Middle frontal gyrus (tissue), 1 donor: ENCODE results near the gene PTDSS2.
"Not testable (repeated sequence)": the region's sequence is repeated elsewhere in the genome, so short reads cannot be mapped to it uniquely, and the experiment has no call there.

Experiments
- DNase-seq: peaks from one replicate; pipeline ENCODE4 v3.0.0-alpha.2; 2015; ENCODE audit warnings: low spot score; ENCODE audit errors: extremely low spot score

Gene PTDSS2

DNA sequence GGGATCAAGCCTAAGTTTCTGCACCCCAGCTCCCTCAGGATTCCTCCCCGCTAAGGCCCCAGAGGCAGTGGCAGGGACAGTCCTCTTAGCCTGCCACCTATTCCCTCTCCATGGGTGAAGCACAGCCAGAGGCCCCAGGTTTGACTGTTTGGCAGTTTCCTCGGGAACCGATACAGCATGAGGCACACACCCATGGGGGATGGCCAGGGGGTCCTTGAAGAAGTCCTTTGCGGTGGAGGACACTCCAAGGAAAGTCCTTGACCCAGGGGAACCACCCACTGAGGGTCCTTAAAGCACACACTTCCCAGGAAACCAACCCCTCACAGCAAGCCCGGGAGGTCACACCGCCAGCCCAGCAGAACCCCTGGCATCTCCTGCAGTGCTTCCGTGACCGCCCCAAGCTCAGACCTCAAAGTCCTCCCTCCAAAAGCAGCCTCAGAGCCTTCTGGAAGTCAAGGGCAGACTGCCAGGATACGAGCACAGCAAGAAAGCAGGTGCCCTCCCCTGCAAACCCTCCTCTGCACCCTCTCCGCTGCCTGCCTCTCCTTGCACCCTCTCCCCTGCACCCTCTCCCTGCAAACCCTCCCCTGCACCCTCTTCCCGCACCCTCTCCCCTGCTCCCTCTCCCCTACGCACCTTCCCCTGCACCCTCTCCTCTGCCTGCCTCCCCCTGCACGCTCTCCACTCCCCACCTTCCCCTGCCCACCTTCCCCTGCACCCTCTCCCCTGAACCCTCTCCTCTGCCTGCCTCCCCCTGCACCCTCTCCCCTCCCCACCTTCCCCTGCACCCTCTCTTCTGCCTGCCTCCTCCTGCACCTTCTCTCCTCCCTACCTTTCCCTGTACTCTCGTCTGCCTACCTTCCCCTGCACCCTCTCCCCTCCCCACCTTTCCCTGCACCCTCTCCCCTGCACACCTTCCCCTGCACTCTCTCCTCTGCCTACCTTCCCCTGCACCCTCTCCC lies 36.7 kb upstream of the PTDSS2 start:
- no peak for DNase-seq

DNA sequence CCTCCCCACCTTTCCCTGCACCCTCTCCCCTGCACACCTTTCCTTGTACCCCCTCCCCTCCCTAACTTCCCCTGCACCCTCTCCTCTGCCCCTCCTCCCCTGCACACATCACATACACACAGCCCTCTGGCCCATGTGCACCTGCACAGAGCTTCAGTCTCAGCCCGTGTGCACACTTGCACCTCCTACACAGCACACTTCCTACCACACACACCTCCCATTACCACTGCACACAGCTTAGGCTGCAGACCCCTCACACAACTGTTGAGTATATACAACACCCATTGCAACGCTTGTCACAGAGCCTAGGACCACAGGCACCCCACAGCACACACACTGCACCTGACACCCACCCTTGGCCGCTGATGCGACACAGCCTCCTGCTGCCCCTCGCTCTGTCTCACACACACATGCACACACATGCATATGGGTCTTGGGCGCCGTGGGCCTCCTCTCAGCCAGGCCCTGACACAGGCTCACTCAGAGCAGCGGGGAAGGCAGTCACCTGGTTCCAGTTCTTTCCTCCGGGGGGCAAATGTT lies 35.7 kb upstream of the PTDSS2 start:
- DNase-seq, result no peak

DNA sequence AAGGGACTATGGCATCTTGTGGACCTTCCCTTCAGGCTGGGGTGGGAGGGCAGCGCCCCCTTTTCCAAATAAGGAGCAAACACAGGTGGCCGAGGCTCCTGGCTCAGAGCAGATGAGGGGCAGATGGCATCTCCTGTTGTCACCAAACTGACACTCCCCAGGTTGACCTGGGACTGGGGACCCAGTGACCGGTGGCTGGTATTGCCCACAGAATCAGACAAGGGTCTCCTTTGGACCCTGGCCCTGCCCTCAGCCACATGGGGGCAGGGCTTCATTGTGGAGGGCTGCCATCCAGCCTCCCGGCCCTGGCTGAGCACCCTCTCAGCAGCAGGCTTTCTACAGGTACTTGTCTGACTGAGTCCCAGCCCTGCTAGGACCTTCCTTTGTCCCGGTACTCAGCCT lies 34.4 kb upstream of the PTDSS2 start:
- no peak for DNase-seq

DNA sequence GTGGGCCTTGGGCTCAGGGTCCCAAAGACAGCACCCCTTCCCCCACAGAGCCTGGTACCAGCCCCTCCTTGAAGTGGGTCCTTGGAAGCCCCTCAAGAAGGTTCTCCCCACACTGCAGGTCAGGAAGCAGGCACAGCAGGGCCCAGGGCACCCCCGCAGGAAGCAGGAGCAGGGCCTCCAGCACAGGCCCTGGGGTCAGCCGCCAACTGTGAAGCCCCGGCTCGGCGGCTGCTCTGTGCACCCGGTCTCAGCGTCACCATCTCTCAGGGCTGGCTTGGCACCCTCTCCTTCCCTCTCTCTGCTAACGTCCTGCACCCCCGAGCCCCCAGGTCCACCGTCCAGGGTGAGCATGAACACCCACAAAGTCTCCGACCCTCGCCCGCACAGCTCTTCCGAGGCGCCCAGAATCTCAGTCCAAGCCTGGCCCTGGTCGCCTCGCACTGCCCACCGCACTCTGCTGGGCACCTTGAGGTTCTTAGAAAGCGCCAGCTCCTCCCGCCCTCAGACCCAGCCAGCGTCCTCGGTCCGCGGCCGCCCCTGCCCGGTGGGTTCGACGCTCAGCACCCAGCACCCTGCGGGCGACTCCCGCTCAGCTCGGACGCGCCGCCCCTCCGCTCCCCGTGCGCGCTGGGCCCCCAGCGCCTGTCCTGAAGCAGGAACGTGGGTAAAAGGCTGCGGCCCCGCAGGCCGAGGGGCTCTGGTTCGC lies 33.9 kb upstream of the PTDSS2 start:
- DNase-seq, result no peak

DNA sequence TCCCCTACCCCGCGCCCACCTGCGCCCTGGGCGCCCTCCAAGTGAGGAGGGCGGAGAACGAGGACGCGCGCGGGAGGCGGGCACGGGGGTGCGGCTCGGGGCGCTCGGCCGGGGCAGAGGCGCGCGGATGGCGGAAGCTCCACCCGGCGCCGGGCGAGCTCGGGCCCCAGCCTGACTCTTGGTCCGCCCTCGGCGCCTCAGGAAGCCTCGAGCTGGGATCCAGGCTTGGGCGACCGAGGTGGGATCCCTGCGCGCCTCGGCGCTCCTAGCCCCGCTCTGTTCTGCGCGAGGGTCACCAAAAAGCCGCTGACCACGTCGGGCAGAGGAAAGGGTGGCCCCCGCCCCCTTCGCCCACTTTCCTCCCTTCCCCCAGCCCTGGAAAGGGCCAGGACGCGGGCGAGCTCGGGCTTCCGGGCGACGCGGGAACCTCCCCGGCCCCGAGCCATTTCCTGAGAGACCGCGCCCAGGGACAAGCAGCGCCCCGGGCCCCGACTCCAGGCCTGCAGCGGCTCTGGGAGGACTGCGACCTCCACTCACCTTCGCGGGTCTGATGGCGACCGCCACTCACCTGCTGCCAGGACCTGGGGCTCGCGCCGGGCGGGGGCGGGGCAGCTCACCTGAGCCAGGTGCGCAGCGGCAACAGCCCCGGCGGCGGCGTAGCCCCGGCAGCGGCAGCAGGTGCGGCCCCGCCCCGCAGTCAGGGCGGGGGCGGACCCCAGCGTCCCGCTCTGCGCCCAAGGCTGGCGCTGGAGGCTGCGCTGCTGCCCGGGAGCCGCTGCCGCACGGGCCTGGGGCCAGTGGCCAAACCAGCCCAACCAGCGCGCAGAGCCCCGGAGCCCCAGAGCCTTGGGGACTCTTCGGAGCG lies 33.1 kb upstream of the PTDSS2 start:
- DNase-seq, result no peak

DNA sequence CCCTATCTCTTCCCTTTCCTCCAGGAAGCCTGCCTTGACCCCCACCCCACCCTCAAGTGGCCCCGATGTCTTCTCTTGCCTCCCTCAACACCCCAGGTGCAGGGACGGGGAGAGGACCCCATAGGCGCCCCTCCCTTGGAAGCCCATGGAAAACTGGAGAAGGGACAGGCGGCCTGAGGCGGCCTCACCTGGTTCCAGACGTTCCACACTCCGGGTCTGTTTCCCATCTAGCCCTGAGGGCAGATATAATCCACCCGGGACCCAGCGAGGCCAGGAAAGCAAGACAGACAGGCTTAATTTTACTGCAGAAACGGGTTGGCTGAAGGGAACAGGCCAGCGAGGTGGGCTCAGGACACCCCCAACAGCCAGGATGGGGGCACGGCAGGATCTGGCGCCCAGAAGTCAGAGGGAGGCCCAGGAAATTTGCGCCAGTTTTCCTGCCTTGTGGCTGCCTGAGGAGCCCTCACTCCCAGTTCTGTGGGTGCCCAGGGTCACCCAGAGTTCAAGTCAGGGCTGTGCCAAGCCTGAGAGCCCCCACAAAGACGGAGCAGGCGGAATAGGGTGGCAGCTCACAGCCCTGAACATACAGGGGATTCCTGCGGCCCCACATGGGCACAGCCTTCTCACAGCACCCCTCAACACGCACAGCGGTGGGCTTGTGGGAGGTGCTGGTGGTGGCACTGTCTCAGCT lies 32.3 kb upstream of the PTDSS2 start:
- no peak for DNase-seq

DNA sequence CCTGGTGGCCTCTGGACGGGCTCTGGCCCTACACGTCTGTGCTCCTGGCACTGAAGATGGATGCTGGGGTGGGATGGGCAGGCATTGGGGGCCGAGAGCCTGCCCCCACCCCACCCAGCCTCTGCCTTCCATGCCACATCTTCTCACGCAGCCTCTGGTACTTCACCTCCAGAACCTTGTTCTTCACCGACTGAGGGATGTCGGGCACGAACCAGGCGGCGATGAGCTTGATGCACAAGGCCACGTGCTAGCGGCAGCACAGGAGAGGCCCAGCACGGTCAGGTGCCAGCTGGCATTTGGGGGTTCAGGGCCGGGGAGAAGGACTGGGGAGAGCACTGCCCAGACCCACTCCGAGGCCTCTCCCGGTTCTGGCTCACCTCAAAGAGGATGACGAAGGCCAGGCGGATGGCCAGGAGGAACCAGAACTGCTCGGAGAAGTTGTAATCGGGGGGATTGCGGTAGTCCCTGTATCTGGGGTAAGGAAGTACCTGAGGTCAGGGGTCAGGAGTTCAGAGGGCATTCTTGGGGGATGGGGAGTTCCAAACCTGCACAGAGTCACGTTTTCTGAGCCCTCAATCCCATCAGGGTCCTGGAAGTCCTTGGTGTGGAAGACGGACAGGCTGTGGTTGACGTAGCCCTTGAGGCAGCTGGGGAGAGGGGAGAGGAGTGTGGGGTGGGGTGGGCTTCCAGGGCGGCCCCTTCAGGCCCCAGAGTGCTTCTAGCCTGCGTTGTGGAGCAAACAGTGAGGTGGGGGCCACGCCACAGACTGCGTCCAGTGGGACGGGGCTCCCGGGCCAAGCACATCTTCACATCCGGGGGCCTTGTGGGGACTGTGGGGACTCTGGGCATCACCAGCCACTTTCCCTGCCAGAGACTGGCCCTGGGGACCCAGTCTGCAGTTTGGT lies 31.5 kb upstream of the PTDSS2 start:
- DNase-seq, result no peak

DNA sequence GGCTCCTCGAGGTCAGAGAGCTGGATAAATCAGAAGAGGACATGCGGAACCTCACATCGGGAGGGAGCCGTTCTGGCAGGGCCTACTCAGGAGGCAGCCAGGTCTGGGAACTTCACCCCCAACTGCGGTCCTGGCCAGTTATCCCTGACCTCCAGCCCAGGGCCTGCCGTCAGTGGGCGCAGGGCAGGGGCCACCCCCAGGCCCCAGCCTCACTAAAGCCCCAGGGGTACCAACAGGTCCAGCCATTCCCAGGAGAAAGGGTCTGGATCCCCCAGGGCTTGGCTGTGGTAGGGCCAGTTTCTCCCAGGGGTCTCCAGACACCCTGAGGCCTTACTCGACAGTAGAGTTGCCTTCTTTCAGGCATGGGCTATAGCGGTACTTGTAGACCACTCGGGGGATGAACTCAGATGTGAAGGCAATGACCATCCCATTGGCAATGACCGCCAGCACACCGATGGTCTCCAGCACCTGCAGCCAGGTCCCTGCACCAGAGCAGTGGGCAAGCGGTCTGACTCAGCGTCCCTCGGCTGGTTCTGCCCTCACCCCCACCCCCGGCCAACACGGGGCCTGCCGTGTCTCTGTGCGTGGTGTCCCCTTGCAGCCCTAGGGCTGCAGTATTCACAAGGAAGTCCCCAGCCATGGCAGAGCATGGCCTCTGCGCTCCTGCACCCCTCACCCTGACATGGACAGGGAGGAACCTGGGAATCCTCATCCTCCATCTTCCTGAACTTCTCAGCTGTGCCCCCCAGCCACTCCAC lies 30.7 kb upstream of the PTDSS2 start:
- DNase-seq, result no peak

DNA sequence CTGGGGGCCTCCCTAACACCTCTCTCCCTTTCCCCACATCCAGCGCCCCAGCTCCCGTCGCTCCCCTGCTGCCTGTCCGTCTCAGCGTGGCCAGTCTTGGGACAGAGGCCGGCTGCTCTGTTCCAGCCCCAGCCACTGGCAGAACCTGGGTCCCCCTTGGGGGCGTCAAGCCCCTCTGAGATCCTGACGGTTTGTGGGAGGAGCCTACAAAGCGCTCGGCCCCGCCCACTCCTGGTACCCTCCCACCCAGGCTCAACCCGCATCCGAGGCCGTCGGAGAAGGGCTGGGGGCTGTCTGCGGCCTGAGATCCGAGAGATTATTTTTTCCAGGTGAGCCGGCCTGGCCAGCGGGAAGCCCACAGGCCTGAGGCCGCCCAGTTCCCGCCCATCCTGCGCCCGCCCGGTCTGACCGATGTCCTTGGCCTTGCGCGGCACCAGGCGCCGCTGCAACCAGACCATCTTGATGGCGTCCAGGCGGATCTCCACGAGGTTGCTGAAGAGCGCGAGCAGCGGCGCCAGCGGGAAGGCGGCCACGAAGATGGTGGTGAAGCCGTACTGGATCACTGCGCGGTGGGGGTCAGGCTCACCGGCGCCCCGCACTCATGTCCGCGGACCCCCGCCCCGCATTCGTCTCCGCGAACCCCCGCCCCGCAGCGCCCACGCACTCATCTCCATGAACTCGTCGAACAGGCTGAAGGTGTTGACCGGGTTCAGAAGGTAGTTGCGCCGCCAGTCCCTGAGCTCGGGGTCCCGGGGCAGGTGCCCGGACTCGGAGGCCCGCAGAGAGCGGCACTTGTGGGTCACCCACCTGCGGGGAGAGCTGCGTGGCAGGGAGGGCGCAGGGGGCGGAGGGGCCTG lies 29.8 kb upstream of the PTDSS2 start:
- no peak for DNase-seq

DNA sequence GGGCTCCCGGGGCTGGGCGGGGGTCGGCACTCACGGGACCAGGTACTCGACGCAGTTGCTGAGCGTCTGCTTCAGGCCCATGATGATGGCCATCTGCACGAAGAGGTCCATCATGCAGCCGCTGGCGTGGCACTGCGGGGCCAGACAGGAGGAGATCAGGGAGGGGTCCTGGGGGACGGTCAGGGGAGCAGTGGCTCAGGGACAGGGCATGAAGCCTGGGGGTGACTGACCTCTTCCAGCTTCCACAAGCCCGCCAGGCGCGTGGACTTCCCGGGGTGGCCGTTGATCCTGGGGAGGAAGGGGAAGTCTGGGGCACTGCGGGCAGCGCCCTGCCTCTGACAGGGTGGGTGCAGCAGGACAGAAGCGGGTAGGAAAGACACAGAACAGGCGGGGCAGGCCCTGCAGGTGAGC lies 29.2 kb upstream of the PTDSS2 start:
- DNase-seq, result no peak

DNA sequence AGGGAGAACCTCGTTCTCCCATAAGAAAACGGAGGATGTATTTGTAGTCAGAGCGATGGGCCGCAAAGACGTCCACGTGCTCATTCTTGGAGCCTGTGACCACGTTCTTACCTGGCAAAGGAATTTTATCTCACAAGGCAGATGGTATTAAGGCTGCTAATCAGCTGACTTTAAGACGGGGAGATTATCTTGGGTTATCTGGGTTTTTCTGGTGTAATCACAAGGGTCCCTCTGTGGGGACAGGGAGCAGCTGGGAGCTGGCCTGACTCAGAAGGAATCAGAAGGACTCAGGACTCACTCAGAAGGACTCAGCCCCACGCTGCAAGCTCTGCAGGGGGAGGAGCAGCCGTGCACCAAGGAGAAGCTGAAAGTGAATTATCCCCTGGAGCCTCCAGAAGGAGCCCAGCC lies 27.8 kb upstream of the PTDSS2 start:
- DNase-seq, result no peak

DNA sequence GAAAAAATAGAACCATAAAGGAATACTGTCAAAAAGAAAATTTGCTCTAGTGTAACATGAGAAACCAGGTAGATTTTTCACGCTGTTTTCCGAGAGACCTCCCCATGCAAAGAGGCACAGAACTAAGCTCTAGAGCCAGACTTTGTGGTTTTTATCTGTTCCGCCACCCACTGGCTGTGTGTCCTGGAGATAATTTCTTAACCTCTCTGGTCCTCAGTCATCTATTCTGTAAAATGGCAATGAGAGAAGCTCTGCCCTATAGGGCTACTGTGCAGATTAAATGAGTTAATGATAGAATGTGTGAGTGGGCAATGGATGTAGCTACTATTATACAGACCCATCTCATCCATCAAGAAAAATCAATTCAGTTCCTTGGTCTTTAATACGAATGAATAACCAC lies 25.8 kb upstream of the PTDSS2 start:
- no peak for DNase-seq

DNA sequence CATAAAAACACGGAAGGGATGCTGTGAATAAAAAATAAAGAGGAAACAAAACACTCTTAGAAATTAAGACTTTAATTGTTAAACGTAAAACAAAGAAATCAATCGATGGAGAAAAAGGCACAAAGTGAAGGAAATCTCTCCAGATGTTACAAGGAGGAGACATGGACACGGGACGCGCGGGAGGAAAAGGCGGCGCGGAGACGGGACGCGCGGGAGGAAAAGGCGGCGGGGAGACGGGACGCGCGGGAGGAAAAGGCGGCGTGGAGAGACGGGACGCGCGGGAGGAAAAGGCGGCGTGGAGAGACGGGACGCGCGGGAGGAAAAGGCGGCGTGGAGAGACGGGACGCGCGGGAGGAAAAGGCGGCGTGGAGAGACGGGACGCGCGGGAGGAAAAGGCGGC lies 25.3 kb upstream of the PTDSS2 start:
- not testable (repeated sequence) for DNase-seq

DNA sequence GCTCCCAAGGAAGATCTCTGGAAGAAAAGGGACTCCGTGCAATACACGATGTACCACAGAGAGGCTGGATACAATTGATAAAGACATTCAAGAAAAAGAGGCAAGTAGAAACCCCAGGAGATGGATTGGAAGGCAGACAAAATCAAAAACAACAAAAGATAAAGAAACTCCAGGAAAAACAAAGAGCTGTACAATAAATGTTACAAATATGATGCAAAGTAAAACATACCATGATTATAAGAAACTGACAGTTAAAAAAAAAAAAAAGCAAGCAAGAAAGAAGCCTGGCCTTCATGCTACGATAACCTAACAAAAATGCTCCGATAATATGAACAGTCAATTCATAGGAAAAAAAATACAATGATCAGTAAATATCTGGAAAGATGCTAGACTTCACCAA lies 24.8 kb upstream of the PTDSS2 start:
- DNase-seq, result no peak

DNA sequence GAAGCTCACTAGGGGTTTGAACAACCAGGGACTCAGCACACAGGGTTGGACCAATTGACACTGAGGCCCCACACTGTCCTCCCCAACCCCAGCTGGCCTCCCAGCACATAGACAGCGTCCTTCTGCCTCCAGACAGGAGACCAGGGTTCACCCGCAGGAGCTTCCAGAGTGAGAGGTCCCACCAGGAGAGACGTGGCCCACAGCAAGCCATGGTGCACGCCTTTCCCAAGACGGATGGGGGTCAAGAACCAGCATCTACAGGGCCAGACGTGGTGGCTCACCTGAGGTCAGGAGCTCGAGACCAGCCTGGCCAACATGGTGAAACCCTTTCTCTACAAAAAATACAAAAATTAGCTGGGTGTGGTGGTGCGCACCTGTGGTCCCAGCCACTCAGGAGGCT lies 23.2 kb upstream of the PTDSS2 start:
- DNase-seq, result no peak

DNA sequence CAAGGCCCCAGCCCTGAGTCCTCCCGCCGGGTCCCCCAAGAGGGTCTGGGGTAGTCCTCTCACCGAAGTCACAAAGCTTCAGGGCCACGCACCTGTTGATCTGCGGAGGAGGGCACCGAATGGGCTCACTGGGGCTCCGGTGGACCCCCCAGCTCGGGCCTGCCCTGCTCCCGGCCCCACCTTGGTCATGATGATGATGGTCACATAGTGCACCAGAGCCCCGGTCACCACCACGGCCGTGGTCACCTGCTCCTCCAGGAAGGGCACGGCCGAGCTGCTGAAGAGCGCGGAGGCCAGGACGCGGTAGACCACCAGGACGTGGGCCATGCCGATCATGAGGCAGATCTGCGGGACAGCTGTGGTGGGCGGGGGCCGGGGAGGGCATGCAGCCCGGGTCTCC lies 21.8 kb upstream of the PTDSS2 start:
- DNase-seq, result no peak

DNA sequence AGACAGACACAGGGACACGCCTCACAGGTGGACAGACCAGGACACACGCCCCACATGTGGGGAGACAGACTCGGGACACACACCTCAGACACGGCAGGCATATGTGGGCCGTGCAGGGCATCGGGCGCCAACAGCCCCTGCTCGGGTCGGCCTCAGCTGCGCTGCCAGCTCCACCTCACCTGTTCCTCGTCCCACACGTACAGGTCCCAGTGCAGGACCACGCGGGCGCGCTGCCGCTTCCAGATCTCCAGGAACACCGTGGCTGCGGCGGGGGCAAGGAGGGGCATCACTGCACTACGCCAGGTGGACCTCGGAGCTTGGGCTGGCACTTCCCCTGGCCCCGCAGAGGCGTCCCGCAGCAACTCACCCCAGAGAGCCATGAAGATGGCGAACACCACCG lies 20.7 kb upstream of the PTDSS2 start:
- no peak for DNase-seq

DNA sequence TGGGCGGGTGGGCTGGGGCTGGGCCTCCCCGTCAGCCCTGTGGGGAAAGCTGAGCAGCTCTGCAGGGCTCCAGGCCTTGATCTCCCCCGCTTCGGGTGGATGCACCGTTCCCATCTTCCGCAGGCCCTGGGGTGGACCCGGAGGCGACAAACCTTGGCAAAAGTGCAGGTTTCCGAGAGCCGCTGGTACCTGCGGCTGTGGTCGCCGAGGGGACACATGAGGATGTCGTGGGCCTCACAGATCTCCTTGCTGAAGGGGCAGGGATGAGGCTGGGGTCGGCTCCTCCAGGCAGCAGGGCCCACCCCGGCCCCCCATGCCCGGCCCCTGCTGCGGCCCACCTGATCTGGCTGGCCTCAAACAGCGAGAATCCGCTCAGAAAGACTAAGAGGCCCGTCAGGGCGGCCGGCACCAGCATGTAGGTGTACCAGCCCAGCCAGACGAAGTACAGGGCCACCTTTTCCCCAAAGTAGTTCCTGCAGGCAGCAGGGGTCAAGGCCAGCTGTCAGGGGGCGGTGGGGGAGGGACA lies 20.1 kb upstream of the PTDSS2 start:
- no peak for DNase-seq
